ENCODE measurements around the gene ARHGAP26. TPM values are rescaled to one million over a fixed set of nuclear protein-coding genes. Genes with fewer than 3 reads are reported as not detected.

The ARHGAP26 gene
- total RNA-seq, 1 donor from 2014 or later, result 8.6 TPM

- no peak overlapping the region for H3K4me3 ChIP-seq (ENCODE audit: low read depth, low read length)
- no peak for DNase-seq (ENCODE audit: low read depth)
- no peaks in the 10 kb centered on the region for H3K36me3 ChIP-seq (ENCODE audit: control insufficient read depth, insufficient read depth, low read length)
- H3K27me3 ChIP-seq (ENCODE audit: control insufficient read depth, insufficient read depth, low read length), result no peaks in the 10 kb centered on the region
- no peak for TF ChIP-seq CTCF (IDR thresholded peaks at IDR 0.05; ENCODE audit: insufficient read depth, low read length, poor library complexity, severe bottlenecking)
Observed at GRCh38 chr5:143031781-143032580, 261.8 kb downstream of the ARHGAP26 start.

DNA sequence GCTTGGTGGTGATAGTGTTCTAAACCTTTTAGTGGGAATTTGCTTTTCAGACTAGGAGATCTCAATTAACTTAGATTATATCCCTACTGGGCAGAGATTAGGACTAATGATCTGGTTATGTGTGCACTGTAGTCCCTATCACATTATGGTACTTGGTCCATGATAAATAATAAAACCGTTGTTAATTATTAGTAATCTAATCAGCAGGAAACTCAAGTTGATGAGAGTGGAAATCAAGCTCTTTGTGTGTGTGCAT, 262.3 kb downstream of the ARHGAP26 start:
- Histone ChIP-seq H3K4me3 (ENCODE audit: low read depth, low read length) (no peak overlapping the region), H3K36me3 (ENCODE audit: control insufficient read depth, insufficient read depth, low read length) (no peaks in the 10 kb centered on the region), H3K27me3 (ENCODE audit: control insufficient read depth, insufficient read depth, low read length) (no peaks in the 10 kb centered on the region)
- TF ChIP-seq CTCF (IDR thresholded peaks at IDR 0.05; ENCODE audit: insufficient read depth, low read length, poor library complexity, severe bottlenecking), result no peak
- no peak for DNase-seq (ENCODE audit: low read depth)

DNA sequence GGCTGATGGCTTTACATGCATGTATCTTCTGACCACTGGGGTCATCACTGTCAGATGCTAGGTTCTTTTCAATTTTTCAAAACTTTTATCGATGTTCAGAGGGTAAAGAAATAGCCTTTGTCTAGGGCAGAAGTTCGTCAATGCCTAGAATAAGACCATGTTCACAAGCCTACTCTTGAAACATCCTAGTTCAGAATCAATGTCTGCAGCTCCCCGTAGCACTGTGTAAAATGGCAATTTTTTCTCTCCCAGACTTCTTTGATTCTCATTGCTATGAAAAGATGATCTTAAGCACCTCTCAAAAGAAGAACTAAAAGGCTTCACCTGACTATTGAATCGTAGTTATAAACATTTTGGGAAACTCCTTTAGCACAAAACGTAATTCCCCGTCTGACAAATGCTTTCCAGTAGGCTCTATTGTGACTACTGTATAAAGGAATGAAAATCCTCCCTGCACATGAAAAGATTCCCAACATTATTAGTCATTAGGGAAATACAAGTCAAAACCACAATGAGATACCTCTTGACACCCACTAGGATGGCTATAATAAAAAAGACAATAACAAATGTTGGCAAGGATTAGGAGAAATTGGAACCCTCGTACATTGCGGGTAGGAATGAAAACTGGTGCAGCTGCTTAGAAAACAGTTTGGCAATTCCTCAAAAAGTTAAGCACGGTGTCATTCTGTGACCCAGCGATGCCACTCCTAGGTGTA, 263.5 kb downstream of the ARHGAP26 start:
- no peaks in the 10 kb centered on the region for H3K27me3 ChIP-seq (ENCODE audit: control insufficient read depth, insufficient read depth, low read length)
- TF ChIP-seq CTCF (IDR thresholded peaks at IDR 0.05; ENCODE audit: insufficient read depth, low read length, poor library complexity, severe bottlenecking), result no peak
- no peaks in the 10 kb centered on the region for H3K36me3 ChIP-seq (ENCODE audit: control insufficient read depth, insufficient read depth, low read length)
- no peak overlapping the region for H3K4me3 ChIP-seq (ENCODE audit: low read depth, low read length)
- peak; percentile 84 for DNase-seq (ENCODE audit: low read depth)

DNA sequence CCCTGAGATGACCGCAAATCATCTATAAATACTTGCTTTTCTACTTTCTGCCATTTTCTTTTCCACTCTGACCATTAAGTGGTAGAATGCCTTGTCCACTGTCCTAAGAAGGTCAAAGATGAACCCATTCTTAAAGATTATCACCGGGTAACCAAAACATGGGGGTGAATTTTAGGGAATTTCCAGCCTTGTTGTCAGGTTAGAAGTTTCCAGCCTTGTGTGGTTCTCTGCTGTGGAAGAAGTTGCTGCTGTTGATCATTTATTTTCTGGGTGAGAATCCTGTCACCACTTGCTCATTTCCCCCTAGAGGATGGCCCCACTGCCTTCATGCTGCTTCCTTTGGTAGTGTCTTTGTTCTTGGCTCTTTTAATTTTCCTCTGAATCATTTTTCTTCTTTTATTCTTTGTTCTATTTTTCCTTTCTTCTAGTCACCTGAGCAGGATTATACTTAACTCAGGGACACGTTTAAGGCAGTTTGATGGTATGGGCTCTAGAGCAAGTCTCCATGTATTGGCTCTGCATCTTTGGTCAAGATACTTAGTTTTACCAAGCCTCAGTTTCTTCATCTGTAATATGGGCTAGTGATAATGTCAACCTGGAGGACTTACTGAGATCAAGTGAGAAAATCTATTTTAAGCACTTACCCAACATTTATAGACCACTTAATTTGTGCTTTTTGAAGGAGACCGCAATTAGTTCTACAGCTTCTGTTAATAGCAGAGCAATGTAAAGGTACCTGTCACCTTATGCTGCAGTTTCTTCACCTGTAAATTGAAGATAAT, 266.2 kb downstream of the ARHGAP26 start:
- H3K27me3 ChIP-seq (ENCODE audit: control insufficient read depth, insufficient read depth, low read length), result no peaks in the 10 kb centered on the region
- no peaks in the 10 kb centered on the region for H3K36me3 ChIP-seq (ENCODE audit: control insufficient read depth, insufficient read depth, low read length)
- no peak overlapping the region for H3K4me3 ChIP-seq (ENCODE audit: low read depth, low read length)
- TF ChIP-seq CTCF (IDR thresholded peaks at IDR 0.05; ENCODE audit: insufficient read depth, low read length, poor library complexity, severe bottlenecking), result no peak
- no peak for DNase-seq (ENCODE audit: low read depth)

- no peaks in the 10 kb centered on the region for H3K36me3 ChIP-seq (ENCODE audit: control insufficient read depth, insufficient read depth, low read length)
- no peak for TF ChIP-seq CTCF (IDR thresholded peaks at IDR 0.05; ENCODE audit: insufficient read depth, low read length, poor library complexity, severe bottlenecking)
- no peak overlapping the region for H3K4me3 ChIP-seq (ENCODE audit: low read depth, low read length)
- H3K27me3 ChIP-seq (ENCODE audit: control insufficient read depth, insufficient read depth, low read length), result no peaks in the 10 kb centered on the region
- no peak for DNase-seq (ENCODE audit: low read depth)
Observed at GRCh38 chr5:143037071-143037470, 266.9 kb downstream of the ARHGAP26 start.
